ENCODE measurements around the gene FBN2. TPM values are rescaled to one million over a fixed set of nuclear protein-coding genes. Genes with fewer than 3 reads are reported as not detected.
"Not testable (repeated sequence)": the region's sequence is repeated elsewhere in the genome, so short reads cannot be mapped to it uniquely, and the experiment has no call there.

FBN2 gene
- total and polyA plus RNA-seq, 11 donors: 7.4 to 28.0 (median 9.7) TPM

DNA sequence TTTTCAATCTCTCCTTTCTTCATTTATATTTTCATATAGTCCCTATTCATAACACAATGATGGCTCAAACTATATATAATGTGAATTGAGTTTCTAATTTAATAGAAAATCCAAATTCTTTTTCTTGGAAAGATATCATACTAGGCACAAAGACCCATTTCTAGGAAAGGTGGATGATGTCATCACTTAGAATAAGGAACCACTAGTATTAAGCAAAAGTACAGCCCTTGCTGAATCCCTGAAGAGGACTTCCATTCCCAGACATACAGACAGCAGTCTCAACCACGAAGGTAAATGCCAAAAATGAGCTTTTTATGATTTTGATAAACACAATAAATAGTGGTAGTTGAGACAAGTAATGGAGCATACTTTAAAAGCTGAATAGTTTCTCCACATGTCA, 210.0 kb downstream of the FBN2 start:
- no peaks in the 10 kb centered on the region for H3K9me3 ChIP-seq
- peaks cover 0 to 14% (median 4%) of the 10 kb centered on the region in 12 donors for H3K4me1 ChIP-seq
- H3K4me3 ChIP-seq: peak overlapping the region in 1 of 12 donors; percentile 1
- intact Hi-C loops (cut with DNase I): no loop called here
- WGBS, 4 donors: 65 to 88% (median 71%) methylated on average over 1 of the region's 1 CpG
- no peaks in the 10 kb centered on the region for H3K27me3 ChIP-seq
- ATAC-seq (peak in 1 of 4 donors; percentile 24), DNase-seq (no peak)
- TF ChIP-seq POLR2A (IDR thresholded peaks at IDR 0.05): no peak
- no peak for TF ChIP-seq CTCF (IDR thresholded peaks at IDR 0.05)
- H3K27ac ChIP-seq: peak overlapping the region in 2 of 12 donors; percentile 12 to 14
- peaks cover 0 to 11% (median 0%) of the 10 kb centered on the region in 9 donors for H3K36me3 ChIP-seq

DNA sequence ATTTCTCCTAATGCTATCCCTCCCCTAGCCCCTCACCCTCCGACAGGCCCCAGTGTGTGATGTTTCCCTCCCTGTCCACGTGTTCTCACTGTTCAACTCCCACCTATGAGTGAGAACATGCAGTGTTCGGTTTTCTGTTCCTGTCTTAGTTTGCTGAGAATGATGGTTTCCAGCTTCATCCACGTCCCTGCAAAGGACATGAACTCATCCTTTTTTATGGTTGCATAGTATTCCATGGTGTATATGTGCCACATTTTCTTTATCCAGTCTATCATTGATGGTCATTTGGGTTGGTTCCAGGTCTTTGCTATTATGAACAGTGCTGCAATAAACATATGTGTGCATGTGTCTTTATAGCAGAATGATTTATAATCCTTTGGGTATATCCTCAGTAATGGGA, 216.6 kb downstream of the FBN2 start:
- ATAC-seq; DNase-seq; H3K4me1 ChIP-seq; H3K9me3 ChIP-seq; H3K36me3 ChIP-seq; H3K4me3 ChIP-seq; intact Hi-C loops (cut with DNase I); H3K27ac ChIP-seq; H3K27me3 ChIP-seq: not testable (repeated sequence)
- WGBS, 4 donors: 92 to 96% (median 95%) methylated on average over 4 of the region's 4 CpGs

DNA sequence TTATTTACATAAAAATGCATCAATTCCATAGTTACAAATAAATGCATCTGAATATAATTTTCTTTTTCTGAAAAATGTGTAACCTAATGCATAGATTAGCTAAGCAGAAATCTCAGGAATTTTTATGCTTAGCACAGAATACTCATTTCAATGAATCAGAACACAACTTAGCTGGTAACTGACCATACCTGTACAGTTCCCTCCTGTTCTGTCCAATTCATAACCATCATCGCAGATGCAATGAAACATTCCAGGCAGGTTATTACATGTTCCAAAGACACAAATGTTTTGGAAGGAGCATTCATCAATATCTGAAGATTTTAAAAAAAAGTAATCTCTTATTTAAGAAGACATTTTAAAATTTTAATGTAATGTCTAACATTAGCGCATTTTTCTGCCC, 219.4 kb downstream of the FBN2 start:
- DNase-seq (no peak), ATAC-seq (no peak)
- Histone ChIP-seq H3K27ac (no peak overlapping the region), H3K9me3 (no peaks in the 10 kb centered on the region), H3K27me3 (no peaks in the 10 kb centered on the region), H3K4me3 (no peak overlapping the region), H3K4me1 (no peaks in the 10 kb centered on the region), H3K36me3 (peaks cover 0 to 6% (median 0%) of the 10 kb centered on the region in 9 donors)
- WGBS, 4 donors: 95 to 98% (median 97%) methylated on average over 2 of the region's 2 CpGs
- no peak for TF ChIP-seq CTCF (IDR thresholded peaks at IDR 0.05)
- no peak for TF ChIP-seq POLR2A (IDR thresholded peaks at IDR 0.05)
- intact Hi-C loops (cut with DNase I): no loop called here

- H3K4me3 ChIP-seq: no peak overlapping the region
- TF ChIP-seq CTCF (IDR thresholded peaks at IDR 0.05) (no peak), POLR2A (IDR thresholded peaks at IDR 0.05) (no peak)
- intact Hi-C loops (cut with DNase I): no loop called here
- no peaks in the 10 kb centered on the region for H3K27me3 ChIP-seq
- no peak overlapping the region for H3K27ac ChIP-seq
- DNase-seq (no peak), ATAC-seq (no peak)
- no peaks in the 10 kb centered on the region for H3K9me3 ChIP-seq
- WGBS, 4 donors: 90 to 100% (median 96%) methylated on average over 1 of the region's 1 CpG
- peaks cover 0 to 6% (median 0%) of the 10 kb centered on the region in 9 donors for H3K36me3 ChIP-seq
- no peaks in the 10 kb centered on the region for H3K4me1 ChIP-seq
Observed at GRCh38 chr5:128317481-128317880, 220.6 kb downstream of the FBN2 start.

- no peak overlapping the region for H3K4me3 ChIP-seq
- H3K36me3 ChIP-seq: peaks cover 0 to 6% (median 0%) of the 10 kb centered on the region in 9 donors
- no peak overlapping the region for H3K27ac ChIP-seq
- H3K4me1 ChIP-seq: no peaks in the 10 kb centered on the region
- no peaks in the 10 kb centered on the region for H3K27me3 ChIP-seq
- TF ChIP-seq CTCF (IDR thresholded peaks at IDR 0.05) (no peak), POLR2A (IDR thresholded peaks at IDR 0.05) (no peak)
- intact Hi-C loops (cut with DNase I): no loop called here
- no peaks in the 10 kb centered on the region for H3K9me3 ChIP-seq
- 86 to 91% (median 89%) methylated on average over 4 of the region's 4 CpGs for WGBS, 4 donors
- ATAC-seq (no peak), DNase-seq (no peak)
Observed at GRCh38 chr5:128315671-128316070, 222.4 kb downstream of the FBN2 start.

Measured in heart left ventricle (tissue), 16 donors.